Jurkat, Clone E6-1 (cell line): Measurements from ENCODE around the gene TSPAN12.
"Not testable (repeated sequence)": the region's sequence is repeated elsewhere in the genome, so short reads cannot be mapped to it uniquely, and the experiment has no call there.

ENCODE experiments used
- DNase-seq: peaks from one replicate; pipeline ENCODE4 v3.0.0-alpha.2; 2011; ENCODE audit warnings: low read depth, low spot score
- H3K4me3 ChIP-seq: 2 replicates; pipeline ENCODE4 v1.5.1; 2011; ENCODE audit warnings: mild to moderate bottlenecking, low read length, control low read depth, moderate library complexity

Gene TSPAN12

DNA sequence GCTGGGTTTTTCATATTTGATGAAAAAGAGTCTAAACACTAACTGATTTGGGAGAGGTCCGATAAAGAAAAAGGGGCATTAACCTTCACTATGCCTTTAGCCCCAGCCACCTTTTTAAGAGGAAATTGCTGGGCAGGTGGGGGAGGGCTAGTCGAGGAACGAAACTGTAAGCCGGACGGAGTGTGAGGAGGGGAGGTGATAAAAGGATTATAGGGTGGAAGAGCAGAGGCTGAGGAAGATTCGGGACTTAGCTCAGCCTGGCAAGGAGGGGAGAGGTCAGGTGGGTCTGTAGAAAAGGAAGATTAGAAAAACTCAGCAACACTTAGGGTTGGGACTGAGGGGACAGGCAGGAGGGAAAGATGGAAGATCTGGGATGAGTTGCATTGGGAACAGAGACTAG, 77.0 kb downstream of the TSPAN12 start:
- DNase-seq = no peak
- H3K4me3 ChIP-seq = no peak overlapping the region

DNA sequence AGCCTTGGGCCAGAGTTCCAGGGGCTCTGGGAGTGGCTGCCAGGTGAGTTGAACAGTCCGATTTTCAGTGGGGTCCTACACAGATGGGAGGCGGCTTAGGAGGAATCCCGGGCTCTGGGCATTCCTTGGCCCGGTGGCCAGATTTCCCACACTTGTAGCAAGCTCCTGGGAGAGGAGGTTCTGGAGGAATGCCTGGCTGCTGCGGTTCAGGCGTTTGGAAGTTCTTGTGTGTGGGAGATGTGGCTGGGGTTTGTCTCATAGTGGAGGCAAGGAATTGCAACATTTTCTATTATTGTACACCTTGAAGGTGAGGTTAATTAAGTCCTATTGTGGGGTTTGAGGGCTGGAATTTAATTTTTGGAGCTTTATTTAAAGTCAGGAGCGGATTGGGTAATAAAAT, 77.5 kb downstream of the TSPAN12 start:
- not testable (repeated sequence) for H3K4me3 ChIP-seq, DNase-seq

DNA sequence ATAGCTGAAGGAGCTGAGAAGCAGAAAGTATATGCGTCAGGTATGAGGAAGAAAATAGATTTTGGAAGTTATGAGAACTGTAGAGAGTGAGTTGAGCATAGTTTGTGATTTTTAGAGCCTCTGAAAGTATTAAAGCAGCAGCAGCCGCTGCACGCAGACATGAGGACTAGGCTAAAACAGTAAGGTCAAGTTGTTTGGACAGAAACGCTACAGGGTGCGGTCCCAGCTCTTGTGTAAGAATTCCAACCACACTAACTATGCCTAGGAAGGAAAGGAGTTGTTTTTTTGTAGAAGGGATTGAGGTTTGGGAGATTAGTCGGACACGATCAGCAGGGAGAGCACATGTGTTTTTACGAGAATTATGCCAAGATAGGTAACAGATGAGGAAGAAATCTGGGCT, 78.9 kb downstream of the TSPAN12 start:
- not testable (repeated sequence) for DNase-seq, H3K4me3 ChIP-seq

DNA sequence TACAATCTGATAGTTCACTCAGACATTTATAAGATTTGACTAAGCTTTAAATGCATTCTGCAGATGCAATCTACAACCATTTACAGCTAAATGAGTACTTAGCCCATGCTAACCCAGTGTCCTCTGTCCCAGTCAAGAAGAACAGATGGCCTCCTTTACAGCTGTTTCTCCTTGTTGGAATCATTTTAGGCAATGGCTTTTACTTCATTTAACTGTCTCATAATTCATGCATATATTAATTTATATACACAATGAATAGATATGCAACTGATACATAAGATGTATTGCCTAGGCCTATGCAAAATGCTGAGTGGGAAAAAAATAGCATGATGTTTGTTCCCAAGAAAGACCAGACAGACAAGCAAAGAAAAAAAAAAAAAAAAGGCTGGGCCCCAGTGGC, 82.2 kb downstream of the TSPAN12 start:
- DNase-seq = no peak
- H3K4me3 ChIP-seq = no peak overlapping the region

DNA sequence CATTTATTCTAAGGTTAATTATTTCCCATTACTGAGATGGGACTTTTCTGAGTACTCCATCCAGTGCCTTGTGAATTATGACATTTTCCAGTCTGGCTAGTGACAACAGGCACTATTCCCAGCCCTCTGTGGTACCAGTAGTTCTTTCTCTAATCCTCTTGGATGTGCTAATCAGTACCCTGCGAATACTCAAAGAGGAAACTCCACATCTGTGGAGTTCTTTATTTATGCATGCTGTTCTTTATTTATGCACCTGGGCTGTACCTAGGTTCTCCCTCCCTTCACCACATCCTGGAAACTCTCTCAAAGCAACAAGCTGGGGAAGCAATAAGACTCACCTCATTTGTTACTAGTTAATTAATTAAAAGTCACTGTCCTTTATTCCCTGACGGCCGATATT, 83.5 kb downstream of the TSPAN12 start:
- no peak for DNase-seq

DNA sequence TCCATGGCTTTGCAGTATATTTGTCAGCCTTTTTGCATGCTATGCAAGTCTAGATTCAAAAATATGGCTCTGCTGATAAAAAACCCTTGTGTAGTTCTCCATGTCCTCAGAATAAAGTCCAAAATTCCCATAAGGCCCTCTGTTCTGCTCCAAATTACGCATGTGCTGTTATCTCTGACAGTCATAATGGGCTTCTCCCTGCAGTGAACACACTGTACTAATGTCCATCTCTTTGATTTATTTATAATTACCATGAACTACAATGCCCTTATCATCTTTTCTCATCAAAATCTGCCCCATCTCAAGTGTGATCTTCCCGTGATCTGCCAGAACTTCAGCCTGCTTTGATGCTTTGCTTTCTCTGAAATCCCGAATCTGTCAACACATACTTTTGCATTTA, 87.7 kb downstream of the TSPAN12 start:
- H3K4me3 ChIP-seq = no peak overlapping the region
- DNase-seq = no peak

More for the DNA sequence above, 83.5 kb downstream of the TSPAN12 start:
- H3K4me3 ChIP-seq = no peak overlapping the region

DNA sequence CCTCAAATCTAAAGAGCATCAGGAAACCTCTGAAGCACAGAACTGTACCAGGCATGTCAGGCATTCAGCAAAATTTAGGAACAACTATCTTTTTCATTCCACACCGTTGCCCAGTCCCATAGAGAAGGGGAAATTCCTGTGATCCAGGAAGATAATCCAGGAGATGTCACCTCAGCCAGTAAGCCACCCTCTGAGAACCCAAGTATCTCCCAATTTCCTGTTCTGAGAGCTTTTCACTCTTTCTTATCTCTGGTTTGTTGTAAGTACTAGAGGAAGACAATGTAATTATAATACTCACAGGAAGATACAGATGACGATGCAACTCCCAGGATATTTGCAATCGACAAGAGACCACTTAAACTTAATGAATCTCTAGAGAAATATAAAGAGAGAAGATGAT, 97.1 kb downstream of the TSPAN12 start:
- DNase-seq = no peak
- no peak overlapping the region for H3K4me3 ChIP-seq

DNA sequence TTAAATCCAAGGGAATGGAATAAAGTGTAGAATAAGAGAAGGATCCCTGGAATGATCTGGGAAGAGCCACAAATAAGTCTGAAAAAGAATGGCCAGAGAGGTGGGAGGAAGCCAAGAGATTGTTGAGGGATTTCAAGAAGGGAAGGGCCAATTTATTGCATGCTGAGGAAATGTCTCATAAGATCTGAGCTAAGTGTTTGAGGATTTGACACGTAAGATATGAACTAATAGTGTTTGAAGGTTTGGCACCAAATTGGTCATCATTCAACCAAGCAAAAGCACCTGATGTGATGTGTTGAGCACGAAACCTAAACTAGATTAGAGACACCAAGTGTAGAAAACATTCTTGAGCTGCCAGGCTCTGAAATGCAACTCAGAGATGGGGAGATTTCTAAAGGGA, 97.9 kb downstream of the TSPAN12 start:
- no peak overlapping the region for H3K4me3 ChIP-seq
- no peak for DNase-seq

DNA sequence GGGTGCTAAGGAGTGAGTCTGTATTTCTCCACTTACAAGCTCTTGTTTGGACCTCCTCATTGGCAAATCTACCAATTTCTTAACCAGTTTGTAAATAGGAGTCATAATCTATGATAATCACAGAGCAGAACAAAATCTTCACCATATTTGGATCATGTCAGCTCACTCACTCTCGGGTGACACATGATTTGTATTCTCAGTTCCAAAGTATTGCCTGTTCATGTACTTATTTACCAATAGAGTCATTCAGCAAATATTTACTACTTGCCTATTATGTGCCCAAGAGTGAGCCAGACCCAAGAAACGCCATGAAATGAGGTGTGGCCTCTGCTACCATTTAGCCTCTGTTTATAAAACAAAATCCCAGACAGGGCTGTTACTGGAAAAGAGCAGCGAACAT, 114.8 kb downstream of the TSPAN12 start:
- no peak for DNase-seq
- H3K4me3 ChIP-seq = no peak overlapping the region

DNA sequence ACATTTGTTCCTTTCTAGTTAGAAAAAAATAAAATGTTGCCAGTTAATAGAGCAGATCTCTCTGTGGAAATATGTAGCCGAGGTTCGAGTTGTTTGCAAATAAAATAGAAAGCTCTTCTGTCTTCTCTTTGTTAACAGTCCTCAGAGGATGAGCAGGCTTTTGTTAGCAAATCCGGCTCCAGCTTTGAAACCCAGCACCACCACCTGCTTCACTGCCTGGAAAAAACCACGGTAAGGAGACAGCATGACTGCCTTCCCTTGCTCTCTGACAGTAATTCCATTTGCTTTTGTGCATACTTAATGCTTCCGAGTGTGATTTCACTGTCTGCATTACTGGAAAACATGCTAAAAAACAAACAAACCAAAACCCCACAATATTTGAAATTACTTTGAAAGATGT, 115.6 kb downstream of the TSPAN12 start:
- no peak for DNase-seq
- no peak overlapping the region for H3K4me3 ChIP-seq

DNA sequence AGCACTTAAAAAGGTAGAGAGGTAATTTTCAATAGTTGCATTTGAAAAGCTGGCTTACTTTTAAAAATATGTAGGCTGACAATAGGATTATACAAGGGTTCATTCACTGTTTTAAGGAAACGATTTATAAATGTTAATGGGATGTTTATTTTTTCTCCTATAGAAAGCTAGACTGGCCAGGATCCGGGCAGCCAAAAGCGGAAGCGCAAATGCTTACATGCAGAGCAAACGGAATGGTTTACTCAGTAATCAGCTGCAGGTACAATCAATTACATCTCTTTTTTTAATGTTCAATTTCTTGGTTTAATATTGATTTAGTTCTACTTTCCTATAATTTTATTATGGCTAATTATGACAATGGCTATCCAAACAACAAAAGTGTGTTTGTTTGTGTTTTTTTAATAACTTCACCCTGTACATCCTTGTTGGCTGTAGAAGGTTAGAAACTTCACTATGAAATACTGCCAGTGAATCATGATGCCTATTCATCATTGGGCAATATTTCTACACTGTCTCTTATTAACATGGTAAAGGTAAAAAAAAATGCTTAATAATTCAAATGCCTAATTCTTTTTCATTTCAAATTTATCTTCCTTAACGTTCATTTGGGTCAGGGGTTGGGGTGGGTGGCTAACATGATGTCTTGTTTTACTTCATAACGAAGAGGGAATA, 116.4 kb downstream of the TSPAN12 start:
- no peak for DNase-seq
- no peak overlapping the region for H3K4me3 ChIP-seq

DNA sequence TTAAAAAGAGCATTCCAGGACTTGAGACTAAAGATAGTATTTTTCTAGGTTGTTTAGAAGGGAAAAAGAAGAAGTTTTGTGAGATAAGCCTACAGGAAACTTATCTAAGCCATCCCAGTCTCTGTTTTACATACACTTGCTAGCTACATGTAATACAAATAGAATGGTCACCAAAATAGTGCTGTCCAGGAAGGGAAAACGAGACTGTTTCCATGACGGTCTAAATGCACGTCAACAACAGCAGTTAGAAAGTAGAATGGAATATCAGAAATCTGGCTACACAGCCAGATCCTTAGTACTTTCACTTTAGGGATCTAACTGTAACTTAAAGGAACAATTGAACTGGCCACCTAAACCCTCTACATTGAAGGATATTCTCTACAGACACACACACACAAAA, 117.6 kb downstream of the TSPAN12 start:
- H3K4me3 ChIP-seq = no peak overlapping the region
- no peak for DNase-seq

DNA sequence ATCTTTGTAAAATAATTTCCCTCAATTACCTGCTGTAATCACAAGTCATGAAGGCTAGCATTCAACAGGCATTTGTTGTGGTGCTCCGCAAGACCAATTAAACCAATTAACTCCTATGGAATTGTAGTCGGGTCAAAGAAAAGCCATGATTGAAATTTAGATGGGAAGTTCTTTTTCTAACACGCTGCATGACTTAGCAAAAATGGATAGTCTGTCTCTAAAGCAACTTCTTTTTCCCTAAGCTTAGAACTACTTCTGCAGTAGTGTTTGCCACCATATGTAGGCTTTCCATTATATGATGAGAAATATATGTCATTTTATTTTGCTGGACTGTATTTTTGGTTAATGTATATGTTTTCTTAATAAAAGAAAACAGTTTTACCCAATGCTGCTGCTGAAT, 119.1 kb downstream of the TSPAN12 start:
- no peak for DNase-seq
- no peak overlapping the region for H3K4me3 ChIP-seq
